Measurements from ENCODE around the gene FOXP1.
A peak's percentile ranks its signal among the peaks of the same experiment; 100 is the strongest.

FOXP1 gene

GRCh38 chr3:71317140-71317539 lies 266.4 kb downstream of the FOXP1 start:
- DNase-seq: no peak

DNA sequence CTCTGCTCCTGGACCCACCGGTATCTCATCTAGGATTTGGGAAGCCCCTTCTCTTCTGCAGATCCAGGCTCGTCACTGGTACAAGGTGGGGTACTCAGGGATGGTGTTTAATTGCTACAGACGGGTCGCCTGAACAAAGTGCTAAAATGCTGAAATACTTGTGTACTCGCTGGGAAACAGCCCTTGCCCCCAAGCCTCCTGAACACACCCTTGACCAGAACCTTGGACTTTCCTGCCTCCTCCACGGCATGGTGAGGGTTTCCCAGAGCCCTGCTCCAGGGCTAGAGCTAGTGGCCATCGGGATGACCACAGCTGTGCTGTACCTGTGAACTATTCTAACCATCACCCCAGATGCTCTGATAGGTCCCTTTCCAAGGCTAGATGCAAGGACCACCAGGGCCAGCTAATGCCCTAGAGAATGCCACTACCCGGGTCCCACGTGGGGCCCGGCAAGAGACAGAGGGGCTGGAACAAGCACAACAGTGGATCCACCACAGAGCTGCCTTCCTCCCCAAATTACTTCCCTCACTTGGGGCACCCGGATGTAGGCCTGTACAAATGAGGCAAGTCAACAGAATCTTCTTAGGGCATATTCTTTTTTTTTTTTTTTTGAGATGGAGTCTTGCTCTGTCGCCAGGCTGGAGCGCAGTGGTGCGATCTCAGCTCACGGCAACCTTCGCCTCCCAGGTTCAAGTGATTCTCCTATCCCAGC lies 267.3 kb downstream of the FOXP1 start:
- DNase-seq: no peak

DNA sequence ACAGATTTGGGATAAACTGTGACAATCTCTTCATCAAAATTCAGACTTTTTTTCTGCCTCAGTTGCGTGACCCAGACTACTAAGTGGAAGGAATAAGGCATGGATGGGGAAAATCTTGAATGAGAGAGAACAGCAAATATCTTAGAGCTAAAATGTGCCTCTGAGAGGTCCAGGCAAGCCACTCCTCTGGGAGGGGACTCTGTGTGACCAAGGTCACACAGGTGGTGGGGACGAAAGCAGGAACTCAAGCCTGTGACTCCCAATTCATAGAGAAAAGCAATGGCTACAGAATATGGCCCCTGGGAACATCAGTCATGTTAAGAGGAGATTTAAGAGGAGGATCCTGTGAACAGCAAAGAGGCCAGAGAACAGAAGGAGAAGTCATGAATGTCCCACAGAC lies 268.1 kb downstream of the FOXP1 start:
- no peak for DNase-seq

GRCh38 chr3:71313844-71314243 lies 269.7 kb downstream of the FOXP1 start:
- DNase-seq: no peak

DNA sequence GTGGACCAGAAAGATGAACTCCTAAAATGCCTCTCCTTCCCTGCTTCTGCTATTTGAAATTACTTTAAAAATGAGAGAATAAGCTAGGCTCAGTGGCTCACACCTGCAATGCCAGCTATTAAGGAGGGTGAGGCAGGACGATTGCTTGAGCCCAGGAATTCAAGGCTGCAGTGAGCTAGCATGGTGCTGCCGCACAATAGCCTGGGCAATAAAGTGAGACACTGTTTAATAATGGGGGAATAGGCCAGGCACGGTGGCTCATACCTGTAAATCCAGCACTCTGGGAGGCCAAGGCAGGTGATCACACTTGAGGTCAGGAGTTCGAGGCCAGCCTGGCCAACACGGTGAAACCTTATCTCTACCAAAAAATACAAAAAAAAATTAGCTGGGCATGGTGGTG lies 271.1 kb downstream of the FOXP1 start:
- no peak for DNase-seq

DNA sequence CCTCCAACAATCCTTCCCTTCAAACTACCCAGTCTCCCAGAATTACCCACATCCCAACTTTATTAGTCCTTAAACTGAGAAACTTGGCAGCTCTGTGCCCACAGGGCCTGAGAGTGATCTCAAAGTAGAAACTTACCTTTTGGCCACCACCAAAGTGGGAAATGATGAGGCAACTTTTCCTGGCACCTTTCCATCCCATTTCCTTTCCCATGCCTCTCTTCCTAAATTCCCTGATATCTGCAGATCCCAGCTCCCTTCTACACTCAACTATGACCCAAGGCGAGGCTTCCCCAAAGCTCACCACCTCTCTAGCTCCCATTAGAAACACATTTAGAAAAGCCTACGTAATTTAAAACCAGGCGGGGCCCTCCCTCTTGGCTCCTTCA lies 271.9 kb downstream of the FOXP1 start:
- no peak for DNase-seq

GRCh38 chr3:71310980-71311660 lies 272.4 kb downstream of the FOXP1 start:
- DNase-seq: no peak

DNA sequence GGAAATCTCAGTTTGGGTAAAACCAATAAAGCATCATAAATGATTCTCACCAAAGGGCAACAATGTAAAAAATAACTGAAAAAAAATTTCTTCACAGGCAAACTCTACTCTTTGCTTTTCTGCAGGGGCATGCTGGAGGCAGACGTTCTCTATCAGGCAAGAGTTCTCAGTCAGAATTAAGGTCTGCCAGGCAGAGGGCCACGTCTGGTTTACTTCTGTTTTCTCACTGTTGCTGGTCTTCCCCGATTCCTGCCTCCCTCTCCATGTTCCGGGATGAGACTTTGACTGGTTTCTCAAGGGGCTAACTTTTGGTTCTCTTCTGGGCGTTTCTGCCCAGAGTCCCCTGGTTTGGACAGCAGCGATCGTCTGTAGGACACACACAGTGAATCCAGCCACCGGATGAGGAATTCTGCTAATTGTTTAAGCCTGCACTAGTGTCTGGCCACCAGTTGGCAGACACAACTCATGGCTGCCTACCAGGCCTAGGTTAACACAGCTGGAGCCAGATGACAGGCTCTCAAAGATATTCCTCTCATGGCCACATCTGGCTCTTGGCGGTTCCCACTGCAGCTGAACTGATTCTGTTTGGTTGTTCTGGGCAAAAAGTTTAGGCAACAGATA lies 273.1 kb downstream of the FOXP1 start:
- DNase-seq: no peak

GRCh38 chr3:71309886-71310285 lies 273.6 kb downstream of the FOXP1 start:
- DNase-seq: no peak

- peak; percentile 57 for DNase-seq
Observed at GRCh38 chr3:71309342-71309741, 274.2 kb downstream of the FOXP1 start.

- no peak for DNase-seq
Observed at GRCh38 chr3:71308836-71309235, 274.7 kb downstream of the FOXP1 start.

- no peak for DNase-seq
Observed at GRCh38 chr3:71307991-71308697, 275.4 kb downstream of the FOXP1 start.

DNA sequence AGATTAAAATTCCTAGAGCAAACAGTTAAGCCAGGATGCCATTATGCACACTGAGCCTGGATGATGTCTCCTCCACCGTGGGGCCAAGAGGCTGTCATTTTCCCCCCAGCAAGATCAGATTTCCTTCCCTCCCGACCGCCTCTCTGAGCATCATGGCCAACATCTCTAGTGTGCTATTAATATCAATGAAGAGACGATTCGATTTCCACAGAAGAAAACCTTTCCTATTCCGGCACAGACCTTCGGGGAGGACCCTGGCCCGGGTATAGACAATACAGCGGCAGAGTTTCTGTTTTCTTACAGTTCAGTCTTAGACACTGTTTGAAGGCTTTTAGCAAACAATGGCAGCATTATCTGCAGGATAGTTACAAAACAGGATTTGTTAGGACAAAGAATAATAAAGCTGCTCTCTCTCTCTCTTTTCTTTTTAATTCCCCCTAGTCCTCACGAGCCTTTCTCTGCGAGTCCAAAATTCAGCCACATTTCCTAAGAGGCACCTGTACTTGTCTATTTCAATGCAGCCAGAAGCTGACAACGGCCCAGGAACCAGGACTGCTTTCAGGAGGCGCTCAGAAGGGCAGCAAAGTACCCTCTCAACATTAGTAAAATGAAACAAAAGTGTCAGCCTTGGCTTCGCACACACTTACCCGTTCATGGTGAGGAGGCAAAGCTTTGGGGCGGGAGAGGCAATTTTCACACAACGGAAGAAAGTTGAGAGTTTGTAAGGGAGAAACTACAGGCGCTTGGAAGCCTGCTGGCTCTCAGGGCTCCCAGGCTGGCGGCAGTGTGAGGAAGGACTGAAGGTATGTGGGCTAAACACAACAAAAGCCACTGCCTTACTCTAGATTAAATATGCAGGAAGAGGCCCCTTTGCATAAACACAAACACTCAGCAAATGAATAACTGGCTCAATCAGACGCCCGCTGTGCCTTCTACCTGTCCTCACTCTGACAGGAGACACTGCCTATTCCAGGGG lies 278.0 kb downstream of the FOXP1 start:
- DNase-seq: peak; percentile 17

- no peak for DNase-seq
Observed at GRCh38 chr3:71304684-71305083, 278.8 kb downstream of the FOXP1 start.

DNA sequence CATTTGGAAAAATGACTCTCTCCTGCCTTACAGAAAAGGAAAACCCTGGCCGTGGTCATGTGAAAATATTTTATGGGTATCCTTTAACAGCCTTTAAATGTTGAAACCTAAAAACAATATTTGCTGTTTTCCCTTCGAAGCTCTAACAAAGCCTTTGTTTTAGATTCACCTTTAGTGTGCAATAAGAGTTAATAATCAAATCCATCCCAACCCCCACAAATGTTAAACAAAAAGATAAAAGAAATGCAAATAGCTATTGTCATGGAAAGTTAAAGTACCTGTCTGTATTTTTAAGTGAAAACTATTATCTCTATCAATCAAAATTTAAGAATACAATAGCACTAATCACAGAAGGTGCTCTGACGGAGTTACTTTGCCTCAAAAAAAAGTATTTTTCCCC lies 279.3 kb downstream of the FOXP1 start:
- no peak for DNase-seq

GRCh38 chr3:71303627-71304200 lies 279.8 kb downstream of the FOXP1 start:
- DNase-seq: no peak

DNA sequence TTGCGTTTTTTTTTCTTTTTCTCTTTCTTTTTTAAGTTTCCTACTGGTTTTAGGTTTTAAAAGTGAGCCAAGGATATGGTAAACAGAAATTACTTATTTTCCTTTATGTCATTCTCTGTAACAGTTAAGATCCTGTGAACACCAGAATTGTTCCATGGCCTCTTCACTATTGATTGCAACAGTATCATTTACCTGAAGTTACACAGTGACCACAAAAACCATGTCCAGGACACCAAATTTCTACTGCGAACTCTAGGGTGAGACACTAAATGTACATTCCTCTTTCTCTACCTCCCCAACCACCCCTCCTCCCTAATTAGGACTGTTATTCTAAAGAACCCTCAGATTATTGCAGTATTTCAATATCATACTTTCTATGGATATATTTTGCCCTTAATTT lies 280.9 kb downstream of the FOXP1 start:
- DNase-seq: no peak

- DNase-seq: peak; percentile 14
Observed at GRCh38 chr3:71300951-71301393, 282.6 kb downstream of the FOXP1 start.

DNA sequence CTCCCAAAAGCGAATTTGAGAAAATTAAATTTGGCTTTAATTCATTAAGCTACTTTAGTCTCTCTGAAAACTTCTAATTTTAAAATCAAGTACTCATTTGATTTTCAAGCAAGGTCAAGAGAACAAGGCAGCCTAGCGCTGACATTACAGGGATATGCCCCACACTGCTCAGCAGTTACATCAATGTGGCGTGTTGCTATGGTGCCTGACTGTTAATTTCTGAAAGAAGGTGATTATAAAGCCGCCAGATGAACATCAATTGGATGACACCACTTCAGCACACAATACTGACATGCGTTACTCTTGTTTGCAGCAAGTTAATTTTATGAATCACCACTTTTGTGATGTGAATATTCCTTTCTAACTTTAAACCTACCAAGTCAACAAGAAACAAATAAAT lies 284.4 kb downstream of the FOXP1 start:
- no peak for DNase-seq

DNA sequence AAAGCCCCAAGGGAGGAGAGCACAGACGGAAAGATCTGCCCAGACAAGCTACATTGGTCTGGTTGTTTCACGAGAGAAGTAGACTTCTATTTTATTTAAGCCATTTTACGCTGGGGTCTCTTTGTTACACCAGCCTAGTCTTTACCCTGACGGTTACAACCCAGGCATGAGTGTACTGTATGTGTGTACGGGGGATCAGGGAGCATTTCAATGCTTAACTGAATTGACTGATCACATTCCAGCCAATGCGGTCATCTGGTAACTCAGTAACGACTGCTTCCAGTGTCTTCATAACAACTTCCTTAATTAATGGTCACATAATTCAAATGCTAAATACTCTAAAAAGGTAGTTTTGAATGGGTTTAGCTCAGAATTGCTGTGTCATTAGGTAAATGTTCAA lies 288.6 kb downstream of the FOXP1 start:
- no peak for DNase-seq

- no peak for DNase-seq
Observed at GRCh38 chr3:71290301-71290700, 293.2 kb downstream of the FOXP1 start.
